HG02798 (cell line): ENCODE results near the gene PBX1.
"Not testable (repeated sequence)": the region's sequence is repeated elsewhere in the genome, so short reads cannot be mapped to it uniquely, and the experiment has no call there.

Source experiments
- ATAC-seq: cut with Tn5 transposase; IDR thresholded peaks from one replicate; pipeline ENCODE4 v1.9.1; 2021; ENCODE audit warnings: mild to moderate bottlenecking; ENCODE audit not compliant: unreplicated experiment, poor library complexity

PBX1 gene

GRCh38 chr1:164636757-164637156 lies 77.8 kb downstream of the PBX1 start:
- ATAC-seq = no peak

GRCh38 chr1:164637461-164638375 lies 78.7 kb downstream of the PBX1 start:
- ATAC-seq = no peak

DNA sequence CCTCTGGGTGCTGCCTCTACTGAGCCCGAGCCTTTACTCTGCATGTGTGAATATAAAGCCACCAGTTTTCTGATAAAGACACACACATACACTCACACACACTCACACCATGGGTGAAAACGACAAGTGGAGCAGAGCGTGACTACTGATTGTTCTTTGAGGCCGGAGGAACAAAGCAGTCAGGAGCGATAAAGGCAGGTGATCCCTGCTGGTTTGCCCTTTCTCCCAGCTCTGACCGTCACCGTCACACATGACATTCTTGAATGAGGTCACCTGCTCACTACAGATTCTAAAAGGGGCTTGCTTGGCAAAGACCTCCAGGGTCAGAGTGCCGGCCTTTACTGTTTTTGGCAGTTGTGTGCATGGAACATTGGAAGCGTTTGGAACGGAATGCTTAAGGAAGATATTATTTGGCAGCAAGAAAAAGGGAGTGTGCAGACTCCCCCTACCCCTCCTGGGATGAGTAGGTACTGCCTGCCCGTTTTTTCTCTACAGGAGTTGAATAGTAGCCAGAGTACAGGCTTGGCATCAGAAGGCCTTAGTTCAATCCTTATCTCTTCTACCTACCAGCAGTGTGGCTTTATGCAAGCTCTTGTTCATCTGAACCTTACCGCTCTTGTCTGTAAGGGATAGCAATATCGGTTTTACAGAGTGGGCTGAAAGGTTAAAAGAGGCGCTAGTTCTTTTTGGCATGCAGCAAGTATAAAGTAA lies 79.7 kb downstream of the PBX1 start:
- ATAC-seq = no peak

- ATAC-seq = no peak
Measured at GRCh38 chr1:164640686-164641352, 81.8 kb downstream of the PBX1 start.

DNA sequence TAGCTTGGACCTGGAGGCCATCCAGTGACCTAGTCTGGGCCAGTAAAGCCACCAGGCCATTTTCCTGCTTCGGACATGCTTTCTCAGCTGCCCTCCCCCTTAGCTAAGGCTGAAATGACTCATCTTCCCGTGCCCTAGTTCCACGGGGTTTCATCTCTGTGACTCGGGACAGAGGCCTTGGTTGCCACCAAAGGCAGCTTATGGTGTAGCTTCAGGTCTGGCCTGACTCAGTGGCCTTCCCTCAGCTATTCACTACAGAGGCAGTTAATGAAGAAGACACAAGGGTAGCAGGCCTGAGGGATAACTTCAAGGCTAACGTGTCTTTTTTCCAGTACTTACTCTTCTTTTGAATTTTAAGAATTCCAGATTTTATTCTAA lies 82.4 kb downstream of the PBX1 start:
- ATAC-seq = no peak

DNA sequence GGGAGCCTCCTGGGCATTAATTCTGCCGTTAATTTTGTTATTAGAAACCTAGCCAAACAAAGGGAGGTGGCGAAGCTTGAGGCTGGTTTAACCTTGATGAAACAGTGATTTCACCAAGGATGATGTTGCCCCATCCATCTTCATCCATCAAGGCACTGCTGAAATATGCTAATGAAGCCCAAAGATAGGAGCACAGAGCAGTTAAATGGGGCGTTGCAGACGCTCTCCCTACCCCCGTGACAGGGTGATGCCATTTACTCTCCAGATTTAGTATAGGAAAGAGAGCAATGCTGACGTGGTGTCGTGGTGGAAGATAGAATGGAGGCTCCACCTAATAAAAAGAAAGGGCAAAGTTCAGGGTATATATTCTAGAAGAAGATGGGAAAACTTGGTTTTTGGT lies 84.0 kb downstream of the PBX1 start:
- ATAC-seq = no peak

DNA sequence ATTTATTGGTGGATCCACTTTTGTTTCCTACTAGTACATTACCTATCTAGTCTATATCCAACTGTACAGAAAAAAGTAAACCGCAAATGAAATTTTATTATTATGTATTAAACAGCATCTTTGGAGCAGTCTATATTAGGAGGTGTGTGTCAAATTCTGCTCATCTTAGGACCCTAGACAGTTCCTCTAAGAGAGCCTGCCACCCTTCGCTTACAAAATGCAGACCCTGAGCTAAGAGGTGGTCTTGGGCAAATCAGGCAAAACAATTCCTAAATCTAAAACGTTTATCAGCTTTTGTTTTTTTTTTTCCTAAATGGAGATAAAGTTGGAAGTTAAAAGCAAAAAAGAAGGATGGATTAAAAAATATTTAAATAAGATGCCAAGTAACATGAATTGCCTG lies 85.3 kb downstream of the PBX1 start:
- ATAC-seq = no peak

- no peak for ATAC-seq
Measured at GRCh38 chr1:164644774-164645644, 86.0 kb downstream of the PBX1 start.

- no peak for ATAC-seq
Measured at GRCh38 chr1:164645921-164646320, 86.9 kb downstream of the PBX1 start.

DNA sequence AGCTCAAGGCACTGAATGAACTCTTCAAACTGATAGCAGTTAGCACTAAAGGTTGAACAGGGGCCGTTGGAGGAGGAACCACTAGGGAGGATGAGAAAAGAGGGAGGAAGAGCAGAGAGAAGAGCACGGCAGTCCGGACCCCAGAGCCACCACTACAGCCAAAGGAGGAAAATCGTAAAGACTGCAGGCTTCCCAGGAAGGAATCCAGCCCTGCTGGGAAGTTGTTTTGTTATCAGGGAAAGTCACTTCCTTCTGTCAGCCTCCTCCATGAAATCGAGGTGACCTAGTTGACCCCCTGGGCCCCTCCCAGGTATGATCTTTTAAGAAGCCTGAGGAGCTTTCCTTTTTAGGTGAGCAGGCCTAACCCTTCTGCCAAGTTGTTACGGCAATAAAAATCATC lies 88.2 kb downstream of the PBX1 start:
- ATAC-seq = no peak

DNA sequence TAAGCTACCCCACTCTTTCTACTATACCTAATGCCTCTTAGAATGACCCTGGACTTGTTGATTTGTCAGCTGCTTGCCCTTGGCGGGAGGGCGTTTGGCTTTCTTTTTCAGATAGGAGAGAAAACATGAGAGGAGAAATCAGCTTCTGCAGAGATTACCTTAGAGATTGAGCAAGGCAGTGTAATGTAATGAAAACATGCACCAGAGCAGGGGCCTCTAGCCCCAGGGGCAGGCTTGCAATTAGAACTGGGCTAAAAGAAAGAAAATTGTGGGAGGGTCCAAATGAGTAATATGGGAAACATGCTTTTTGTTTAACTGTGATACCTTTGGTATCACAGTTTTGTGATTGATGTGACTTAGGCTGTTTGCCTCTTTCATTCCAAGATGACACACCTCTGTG lies 89.7 kb downstream of the PBX1 start:
- no peak for ATAC-seq

GRCh38 chr1:164649146-164649545 lies 90.2 kb downstream of the PBX1 start:
- ATAC-seq = no peak

GRCh38 chr1:164650531-164650930 lies 91.5 kb downstream of the PBX1 start:
- ATAC-seq = no peak

GRCh38 chr1:164651351-164651951 lies 92.5 kb downstream of the PBX1 start:
- ATAC-seq = no peak

- not testable (repeated sequence) for ATAC-seq
Measured at GRCh38 chr1:164652969-164653368, 94.0 kb downstream of the PBX1 start.

DNA sequence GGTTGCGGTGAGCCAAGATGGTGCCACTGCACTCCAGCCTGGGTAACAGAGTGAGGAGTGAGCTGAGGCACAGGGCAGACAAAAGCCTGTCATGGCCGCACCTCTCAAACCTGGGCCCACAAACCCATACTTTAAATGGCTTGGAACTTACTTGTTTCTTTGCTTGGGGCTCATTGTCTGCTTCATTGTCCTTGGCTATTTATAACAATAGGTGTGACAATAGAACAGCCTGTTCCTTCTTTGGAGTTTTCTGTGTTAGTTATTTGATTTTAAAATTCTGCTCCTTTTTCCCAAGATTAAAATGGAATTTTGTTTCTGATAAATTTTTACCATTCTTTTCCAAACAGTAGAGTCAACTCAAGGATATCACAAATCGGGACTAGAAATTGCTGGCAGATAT lies 94.7 kb downstream of the PBX1 start:
- no peak for ATAC-seq

DNA sequence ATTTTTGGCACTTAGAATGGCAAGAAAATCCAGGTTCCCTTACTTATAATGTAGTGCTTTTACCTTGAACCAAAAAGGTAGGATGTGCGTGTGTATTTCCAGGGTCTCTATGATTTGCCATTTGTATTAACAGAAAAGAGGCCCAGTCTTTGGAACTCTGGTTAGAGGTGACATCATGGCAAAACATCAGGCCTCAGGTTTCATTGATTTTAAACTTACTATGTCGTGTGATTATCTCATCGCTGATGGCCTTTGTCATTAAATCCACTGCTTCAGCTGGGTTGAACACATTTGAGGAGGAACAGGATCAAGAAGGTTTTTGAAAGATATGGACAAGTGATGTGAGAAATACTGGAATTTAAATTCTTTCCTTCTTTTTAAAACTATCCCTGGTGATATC lies 95.2 kb downstream of the PBX1 start:
- no peak for ATAC-seq

DNA sequence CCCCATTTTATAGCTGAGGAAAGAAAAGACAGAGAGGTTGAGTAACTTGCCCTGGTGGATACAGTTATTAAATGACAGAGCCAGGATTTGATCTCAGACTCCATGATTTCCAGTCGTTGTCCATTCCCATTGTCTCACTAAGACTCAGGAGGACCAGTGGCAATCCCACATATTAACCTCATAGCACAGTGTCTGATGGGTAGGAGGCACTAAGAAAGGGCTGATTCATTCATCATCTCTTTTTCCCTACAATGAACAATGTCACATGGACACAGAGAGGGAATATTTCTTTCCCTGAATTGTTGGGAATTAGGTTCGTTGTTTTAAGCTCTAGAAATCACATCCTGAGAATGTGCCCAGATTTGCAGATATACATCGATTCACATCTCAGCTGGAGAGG lies 99.9 kb downstream of the PBX1 start:
- ATAC-seq = no peak

DNA sequence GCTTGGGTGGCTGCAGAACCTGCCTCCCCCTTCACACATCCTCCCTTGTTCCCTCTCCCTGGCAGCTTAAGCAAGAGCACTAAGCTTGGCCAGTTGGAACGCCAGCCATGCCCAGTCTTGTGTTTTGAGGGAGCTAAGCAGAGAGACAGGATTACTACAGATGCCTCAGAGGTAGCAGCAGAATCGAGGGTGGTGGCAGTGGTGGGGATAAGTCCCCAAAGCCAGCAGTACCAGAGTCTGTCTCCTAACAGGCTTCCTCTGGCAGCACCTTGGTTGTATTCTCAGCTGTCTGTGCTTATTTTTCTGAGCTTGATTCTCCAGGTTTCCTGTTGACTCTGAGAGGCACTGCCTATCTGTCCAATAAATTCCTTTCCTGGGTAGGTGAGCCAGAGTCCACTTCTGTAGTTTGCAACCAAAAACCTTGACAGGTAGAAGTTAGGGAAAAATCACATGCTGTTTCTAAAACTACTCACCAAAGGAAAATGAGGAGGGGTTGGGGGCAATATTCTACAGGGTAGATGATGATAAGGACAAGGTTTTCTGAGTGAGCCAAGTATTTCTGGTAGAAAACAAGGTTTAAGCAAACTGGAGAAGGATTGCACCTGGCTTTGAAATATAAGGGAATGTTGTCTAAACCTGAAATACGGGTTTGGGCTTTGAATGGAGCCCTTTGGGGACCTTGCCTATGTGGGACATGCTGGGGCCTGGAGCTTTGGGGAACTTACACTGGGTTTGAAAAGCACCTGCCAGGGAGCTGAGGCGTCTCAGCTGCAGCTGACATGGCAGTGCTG lies 100.8 kb downstream of the PBX1 start:
- no peak for ATAC-seq
